GM20431 (cell line): Measurements from ENCODE around the gene ANTKMT.

Source experiments
- in situ Hi-C: fragments of 300-500 bp; cut with MseI, MboI; formaldehyde crosslinking; loops from one replicate; pipeline ENCODE4 v1.15.0; 2020; ENCODE audit warnings: low sequenced_read_pairs; ENCODE audit not compliant: unreplicated experiment

ANTKMT gene

DNA sequence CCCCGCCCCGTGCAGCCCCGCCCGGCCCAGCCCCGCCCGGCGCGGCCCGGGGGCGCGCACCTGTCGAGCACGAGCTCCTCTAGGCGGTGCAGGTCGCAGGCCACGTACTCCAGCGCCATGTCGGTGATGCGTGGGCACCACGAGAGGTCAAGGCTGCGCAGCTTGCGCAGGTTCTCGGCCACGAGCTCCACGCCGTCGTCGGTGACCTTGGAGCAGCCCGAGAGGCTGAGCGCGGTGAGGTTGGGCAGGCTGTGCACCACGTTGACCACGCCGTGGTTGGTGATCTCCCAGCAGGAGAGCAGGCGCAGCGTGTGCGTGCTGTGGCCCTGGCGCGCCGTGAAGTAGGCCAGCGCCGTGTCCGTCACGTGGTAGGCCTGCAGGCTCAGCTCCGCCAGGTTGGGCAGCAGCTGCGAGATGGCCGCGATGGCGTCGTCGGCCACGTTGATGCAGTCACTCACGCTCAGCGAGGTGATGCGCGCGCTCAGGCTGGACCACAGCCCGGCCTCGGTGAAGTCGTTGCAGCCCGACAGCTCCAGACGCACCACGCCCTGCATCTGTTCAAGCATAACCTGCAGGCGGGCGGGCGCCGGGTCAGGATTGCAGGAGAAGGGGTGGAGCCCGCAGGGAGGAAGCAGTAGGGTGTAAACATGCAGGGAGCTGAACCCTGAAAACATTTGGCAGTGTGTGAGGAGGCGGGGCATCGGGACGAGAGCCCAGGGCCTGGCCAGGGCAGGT lies 25.4 kb upstream of the ANTKMT start:
- in situ Hi-C loops: no loop called here

GRCh38 chr16:698911-699671 lies 21.9 kb upstream of the ANTKMT start:
- in situ Hi-C loops: no loop called here

DNA sequence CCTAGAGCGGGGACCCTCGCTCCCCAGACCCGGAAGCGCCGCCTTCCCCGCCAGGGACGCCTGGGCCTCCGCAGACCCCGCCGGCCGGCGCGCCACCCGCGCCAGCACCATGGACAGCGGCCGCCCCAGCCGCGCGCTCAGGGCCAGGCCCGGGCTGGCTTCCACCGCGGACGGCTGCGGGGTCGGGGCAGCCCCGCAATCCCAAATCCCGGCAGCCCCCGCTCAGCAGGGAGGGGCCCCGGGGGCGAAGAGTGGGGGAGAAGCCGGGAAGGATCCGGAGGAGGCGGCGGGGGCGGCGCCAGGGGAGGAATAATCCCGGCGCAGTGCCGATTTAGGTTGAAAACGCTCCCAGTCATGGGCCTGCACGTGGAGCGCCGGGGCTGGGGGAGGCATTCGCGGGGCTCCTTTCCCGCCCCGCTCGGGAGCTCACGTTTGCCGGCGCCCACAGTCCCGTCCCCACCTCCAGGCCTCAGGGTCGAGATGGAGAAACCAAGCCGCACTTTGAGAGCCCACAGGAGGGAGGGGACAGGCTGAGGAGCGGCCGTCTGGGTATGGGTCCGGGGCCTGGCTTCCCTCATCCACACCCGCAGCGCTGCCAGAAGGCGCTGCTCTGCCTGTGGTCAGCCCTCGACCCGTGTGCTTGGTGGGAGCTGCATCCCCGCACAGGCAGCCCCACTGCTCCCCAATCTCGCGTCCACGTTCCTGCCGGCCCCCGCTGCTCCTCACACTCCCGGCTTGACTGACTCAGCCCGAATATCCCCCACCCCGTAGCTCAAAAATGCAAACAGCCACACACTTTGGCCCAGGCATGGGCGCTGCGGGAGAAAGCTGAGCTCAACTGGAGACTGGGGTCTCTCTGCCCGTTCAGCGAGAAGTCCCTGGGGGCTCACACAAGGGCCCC lies 20.0 kb upstream of the ANTKMT start:
- in situ Hi-C loops: no loop called here

DNA sequence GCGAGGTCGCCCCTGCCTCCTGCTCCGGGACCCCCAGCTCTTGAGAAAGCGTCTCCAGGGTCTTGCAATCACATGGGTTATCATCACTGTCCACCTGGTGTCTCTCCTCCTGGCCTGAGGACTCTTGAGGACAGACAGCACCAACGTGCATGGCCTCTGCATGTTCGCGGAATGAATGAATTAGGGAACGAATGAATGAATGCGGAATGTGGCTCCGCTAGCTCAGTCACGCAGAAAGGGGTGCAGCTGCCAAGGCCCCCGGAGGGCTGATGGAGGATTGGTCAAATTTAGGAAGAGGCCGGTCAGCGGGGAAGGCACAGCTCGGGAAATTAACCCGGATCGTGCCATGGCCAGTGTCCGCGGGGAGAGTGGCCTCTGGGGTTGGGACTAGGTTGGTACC lies 18.6 kb upstream of the ANTKMT start:
- in situ Hi-C loops: no loop called here

DNA sequence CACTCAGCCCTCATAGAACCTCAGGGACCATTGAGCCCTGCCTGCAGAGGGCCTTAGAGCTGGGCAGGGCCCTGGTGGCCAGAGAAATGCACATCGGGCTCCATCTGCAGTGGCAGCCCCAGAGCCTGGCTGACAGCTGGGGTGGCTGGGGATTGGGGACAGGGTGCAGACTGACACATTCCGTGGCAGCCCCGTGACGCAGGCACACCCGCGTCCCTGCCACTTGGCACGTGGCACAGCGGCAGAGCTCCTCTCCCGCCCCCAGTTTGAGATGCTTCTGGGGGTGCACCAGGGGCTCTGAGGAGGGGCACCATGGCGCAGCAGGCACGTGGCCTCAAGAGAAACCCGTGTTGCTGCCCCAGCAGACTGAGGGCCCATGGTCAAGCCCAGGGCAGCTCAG lies 17.5 kb upstream of the ANTKMT start:
- in situ Hi-C loops: no loop called here

DNA sequence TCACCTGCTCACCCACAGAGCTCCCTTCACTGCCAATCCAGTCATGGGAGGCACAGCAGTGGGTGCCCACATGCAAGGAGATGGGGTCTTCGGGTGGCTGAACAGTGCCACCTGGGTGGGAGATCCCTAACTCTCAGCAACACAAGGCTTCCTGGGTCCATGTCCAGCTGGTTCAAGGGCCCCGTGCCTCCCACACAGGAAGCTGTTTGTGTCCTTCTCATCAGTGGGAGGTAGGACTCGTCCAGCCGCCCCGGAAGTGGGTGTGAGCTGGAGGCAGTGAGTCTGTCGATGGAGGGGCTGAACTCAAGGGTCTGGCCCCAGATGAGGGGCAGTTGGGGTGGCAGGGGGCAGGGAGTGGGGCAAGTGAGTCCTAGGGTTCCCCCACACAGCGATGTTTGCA lies 16.9 kb upstream of the ANTKMT start:
- in situ Hi-C loops: no loop called here

GRCh38 chr16:704552-705380 lies 16.2 kb upstream of the ANTKMT start:
- in situ Hi-C loops: no loop called here

DNA sequence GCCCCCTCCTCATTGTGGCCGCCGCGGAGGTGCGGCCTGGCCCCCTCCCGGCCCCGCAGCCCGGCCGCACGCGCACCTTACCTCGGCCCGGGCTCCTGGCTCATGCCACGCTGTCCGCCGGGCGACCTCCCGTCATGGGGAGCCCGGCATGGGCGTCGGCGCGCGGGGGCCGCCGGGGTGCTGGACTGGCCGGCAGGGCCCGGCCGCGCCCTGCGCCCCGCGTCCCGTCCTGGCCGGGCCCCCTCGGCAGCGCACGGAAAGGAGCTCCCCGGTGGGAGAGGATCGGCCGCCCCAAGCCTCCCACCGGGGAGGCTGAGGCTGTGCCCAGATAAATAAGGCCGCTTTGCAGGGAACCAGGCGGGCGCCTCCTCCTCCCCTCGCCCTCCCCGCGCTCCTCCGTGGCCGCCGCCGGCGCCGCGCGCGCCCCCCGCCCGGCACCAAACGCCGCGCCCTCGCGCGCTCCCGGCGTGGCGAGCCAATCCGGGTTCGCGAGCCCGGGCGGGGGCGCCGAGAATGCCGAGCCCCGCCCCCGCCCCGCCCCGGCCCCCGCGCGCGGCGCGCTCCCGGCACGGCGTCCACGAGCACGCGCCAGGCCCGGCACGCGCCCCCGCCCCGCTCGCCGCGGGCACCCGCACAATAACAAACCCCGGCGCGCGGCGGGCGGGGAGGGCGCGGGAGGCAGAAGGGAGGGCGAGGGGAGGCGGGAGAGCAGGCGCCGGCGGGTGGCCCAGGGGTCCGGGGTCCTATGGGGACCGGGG lies 15.3 kb upstream of the ANTKMT start, which contains the start of gene FBXL16:
Gene FBXL16 (minus strand): TSS at position 371 of the 758 bp plus-strand sequence. CDS start 8,396 bp downstream, outside the sequence.
- in situ Hi-C loops: no loop called here

GRCh38 chr16:706189-707061 lies 14.5 kb upstream of the ANTKMT start:
- in situ Hi-C loops: no loop called here

DNA sequence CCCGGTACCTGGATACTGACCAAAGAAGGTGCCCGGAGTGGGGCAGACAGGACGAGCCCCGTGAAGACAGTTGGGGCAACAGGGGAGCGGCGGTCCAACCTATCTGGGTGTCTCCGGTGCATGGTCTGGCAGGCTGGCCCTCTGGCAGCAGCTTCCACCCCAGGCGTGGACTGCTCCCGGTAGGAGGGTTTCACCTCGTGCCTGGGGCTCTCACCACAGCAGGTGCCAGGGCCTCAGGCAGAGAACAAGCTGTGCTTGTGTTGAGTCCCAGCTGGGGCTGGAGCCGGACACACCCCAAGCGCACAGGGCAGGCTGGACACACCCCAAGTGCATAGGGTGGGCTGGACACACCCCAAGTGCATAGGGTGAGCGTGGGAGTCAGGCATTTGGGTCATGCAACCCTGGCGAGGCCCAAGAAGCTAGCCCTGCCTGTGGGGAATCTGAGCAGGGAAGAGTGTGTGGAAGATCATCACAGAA lies 13.8 kb upstream of the ANTKMT start:
- in situ Hi-C loops: no loop called here

DNA sequence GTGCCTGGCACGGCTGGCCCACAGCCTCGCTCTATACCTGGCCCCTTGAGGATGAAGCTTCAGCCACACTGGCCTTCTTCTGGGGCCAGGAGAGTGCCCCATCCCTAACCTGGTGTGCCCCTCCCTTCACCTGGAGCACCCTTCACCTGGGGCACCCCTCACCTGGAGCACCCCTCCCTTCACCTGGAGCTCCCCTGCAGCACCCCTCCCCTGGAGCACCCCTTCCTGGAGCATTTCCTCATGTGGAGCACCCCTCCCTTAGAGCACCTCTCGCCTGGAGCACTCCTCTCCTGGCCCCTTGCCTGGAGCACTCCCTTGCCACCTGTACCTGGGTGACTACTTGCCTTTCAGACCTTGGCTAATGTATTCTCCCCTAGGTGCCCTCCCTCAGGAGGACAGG lies 12.9 kb upstream of the ANTKMT start:
- in situ Hi-C loops: no loop called here

DNA sequence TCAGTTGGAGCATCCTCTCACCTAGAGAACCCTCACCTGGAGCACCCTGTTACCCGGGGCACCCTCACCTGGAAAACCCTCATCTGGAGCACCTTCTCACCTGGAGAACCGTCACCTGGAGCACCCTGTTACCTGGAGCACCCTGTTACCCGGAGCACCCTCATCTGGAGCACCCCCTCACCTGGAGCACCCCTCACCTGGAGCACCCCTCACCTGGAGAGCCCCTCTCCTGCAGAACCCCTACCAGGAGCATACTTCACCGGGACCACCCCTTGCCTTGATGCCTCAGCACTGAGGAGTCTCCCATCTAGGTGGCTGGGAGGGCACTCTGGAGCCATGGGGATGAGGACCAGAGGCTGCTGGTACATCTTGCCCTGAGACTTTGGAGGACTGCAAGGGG lies 12.0 kb upstream of the ANTKMT start:
- in situ Hi-C loops: no loop called here

- in situ Hi-C loops: loop anchor here (10.0 kb wide), 1 partner anchor 75 kb away; the partner anchor contains the start of genes CHTF18 and RPUSD1
Measured at GRCh38 chr16:709566-710499, 11.1 kb upstream of the ANTKMT start.

DNA sequence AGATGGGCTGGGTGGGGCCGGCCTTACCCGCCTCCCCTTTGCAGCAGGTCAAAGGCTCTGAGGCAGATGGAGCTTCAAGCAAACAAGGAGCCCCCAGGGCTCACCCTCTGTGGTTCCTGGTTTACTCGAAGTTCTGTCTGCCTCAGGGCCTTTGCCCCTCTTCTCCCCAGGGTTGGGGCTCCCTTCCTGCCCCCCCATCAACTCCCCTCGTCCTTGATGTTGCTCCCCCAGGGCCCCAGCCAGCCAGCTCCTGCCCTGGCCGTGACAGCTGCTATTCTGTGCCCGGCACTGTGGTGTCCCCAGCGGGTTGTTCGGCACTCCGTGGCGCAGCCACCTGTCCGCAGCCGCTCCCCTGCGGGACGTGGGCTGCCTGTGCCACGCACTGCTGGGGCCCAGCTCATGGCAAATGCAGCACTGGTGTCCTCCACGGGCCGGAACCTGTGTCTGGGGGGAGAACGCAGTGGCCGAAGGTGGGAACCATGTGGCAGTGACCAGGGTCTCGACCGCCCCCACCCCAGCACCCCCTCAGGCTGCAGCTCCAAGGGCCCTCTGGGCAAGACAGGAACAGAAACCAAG lies 10.4 kb upstream of the ANTKMT start:
- in situ Hi-C loops: loop anchor here (10.0 kb wide), 1 partner anchor 74 kb away; the partner anchor contains the start of genes CHTF18 and RPUSD1

DNA sequence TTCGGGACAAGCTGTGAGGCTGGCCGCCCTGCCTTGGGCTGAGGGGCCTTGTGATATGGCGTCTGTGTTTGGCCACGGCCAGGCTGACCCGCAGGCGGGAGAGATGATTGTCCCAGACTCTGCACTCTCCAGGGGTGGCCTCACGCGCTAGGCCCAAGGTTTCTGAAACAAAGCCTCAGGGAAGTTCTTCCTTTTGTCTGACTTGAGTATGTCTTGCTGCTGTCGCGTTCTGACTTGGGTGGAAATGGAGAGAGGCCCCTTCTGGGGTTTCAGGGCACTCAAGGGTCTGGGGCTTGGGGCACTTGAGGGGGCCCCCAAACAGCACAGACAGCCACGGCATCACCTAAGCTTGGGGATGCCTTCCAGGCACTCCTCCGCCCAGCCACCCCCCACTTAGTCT lies 9.9 kb upstream of the ANTKMT start:
- in situ Hi-C loops: loop anchor here (10.0 kb wide), 1 partner anchor 74 kb away; the partner anchor contains the start of genes CHTF18 and RPUSD1
